Cardiac muscle cell (in vitro differentiated cells and primary cell): ENCODE measurements around the gene GAL3ST3. TPM values are rescaled to one million over a fixed set of nuclear protein-coding genes. Genes with fewer than 3 reads are reported as not detected.
"Not testable (repeated sequence)": the region's sequence is repeated elsewhere in the genome, so short reads cannot be mapped to it uniquely, and the experiment has no call there.

ENCODE experiments used
- DNase-seq, 2 donors: peaks; one replicate each; pipeline versions ENCODE4 v3.0.0 to v3.0.0-alpha.2; 2010 to 2017; ENCODE audit warnings: low read depth in 1 of 2, low spot score in 1 of 2
- H3K27ac ChIP-seq: fragments of 200-600 bp; sonication (generic); 2 replicates; pipeline ENCODE4 v1.5.1; 2016
- H3K27me3 ChIP-seq: fragments of 200-600 bp; sonication (generic); 2 replicates; pipeline ENCODE4 v1.6.0; 2016; ENCODE audit warnings: control low read depth
- H3K36me3 ChIP-seq: fragments of 200-600 bp; sonication (generic); 2 replicates; pipeline ENCODE4 v1.5.1; 2016; ENCODE audit warnings: control low read depth
- H3K4me1 ChIP-seq: fragments of 200-600 bp; sonication (generic); 2 replicates; pipeline ENCODE4 v1.8.1; 2017; ENCODE audit warnings: low read depth, mild to moderate bottlenecking, mixed run types
- H3K4me3 ChIP-seq: fragments of 200-600 bp; sonication (generic); 2 replicates; pipeline ENCODE4 v1.5.1; 2016; ENCODE audit warnings: mild to moderate bottlenecking
- H3K9me3 ChIP-seq: fragments of 200-600 bp; sonication (generic); 2 replicates; pipeline ENCODE4 v1.5.1; 2017; ENCODE audit warnings: low read depth, mild to moderate bottlenecking, control low read depth
- polyA plus RNA-seq: library from polyadenylated mRNA; unstranded; fragments of >200 nt; fragmentation: Nextera tagmentation; extraction: Ambion mirVana; gene quantifications from 2 replicates; pipeline ENCODE4 v1.2.1, GENCODE V29; 2016
- total RNA-seq: library from RNA; depleted of rRNA; stranded (reverse); fragments of >200 nt; gene quantifications from 2 replicates; pipeline ENCODE4 v1.2.3, GENCODE V29; 2016
- TF ChIP-seq, protein P1 (sequence below): IDR thresholded peaks from 2 replicates; pipeline ENCODE4 v1.5.1; 2012; ENCODE audit warnings: low read depth, mild to moderate bottlenecking, low read length

The GAL3ST3 gene
- total and polyA plus RNA-seq, 2 experiments from 2014 or later = 22.3 to 25.5 TPM

DNA sequence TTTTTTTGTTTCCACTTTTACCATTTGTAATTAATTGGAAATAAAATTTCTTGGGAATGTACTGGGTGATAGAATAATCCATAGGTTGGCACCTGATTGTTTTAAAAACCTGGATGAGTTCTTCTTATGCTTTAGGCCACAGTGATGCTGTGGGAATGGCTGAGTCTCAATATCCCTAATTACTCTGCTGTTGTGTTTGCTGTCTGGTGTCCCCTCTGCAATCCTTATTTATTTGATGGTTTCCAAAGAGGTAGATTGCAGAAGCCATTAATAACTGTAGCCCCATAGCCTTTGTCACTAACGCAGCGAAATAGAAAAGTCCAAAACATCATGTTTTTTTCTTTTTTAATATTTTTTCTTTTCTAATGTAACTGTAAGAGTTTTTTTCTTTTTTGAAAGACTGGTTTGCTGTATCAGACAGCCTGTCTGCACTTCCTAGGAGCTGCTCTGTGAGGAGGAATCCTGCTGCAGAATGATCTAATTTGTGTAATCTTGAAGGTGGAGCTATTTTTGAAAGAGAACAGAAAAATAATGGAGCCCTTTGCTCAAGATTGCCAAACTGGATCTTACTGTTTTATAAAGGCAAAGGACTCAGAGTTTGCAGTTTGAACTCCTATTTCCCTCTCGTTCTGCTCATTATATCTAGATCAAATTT lies 36.0 kb upstream of the GAL3ST3 start:
- H3K27ac ChIP-seq = no peak overlapping the region
- no peaks in the 10 kb centered on the region for H3K36me3 ChIP-seq
- H3K4me3 ChIP-seq = no peak overlapping the region
- DNase-seq = no peak
- peaks cover 23% of the 10 kb centered on the region for H3K4me1 ChIP-seq
- H3K9me3 ChIP-seq = no peaks in the 10 kb centered on the region
- TF ChIP-seq, protein P1, sequence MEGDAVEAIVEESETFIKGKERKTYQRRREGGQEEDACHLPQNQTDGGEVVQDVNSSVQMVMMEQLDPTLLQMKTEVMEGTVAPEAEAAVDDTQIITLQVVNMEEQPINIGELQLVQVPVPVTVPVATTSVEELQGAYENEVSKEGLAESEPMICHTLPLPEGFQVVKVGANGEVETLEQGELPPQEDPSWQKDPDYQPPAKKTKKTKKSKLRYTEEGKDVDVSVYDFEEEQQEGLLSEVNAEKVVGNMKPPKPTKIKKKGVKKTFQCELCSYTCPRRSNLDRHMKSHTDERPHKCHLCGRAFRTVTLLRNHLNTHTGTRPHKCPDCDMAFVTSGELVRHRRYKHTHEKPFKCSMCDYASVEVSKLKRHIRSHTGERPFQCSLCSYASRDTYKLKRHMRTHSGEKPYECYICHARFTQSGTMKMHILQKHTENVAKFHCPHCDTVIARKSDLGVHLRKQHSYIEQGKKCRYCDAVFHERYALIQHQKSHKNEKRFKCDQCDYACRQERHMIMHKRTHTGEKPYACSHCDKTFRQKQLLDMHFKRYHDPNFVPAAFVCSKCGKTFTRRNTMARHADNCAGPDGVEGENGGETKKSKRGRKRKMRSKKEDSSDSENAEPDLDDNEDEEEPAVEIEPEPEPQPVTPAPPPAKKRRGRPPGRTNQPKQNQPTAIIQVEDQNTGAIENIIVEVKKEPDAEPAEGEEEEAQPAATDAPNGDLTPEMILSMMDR = no peak
- no peaks in the 10 kb centered on the region for H3K27me3 ChIP-seq

DNA sequence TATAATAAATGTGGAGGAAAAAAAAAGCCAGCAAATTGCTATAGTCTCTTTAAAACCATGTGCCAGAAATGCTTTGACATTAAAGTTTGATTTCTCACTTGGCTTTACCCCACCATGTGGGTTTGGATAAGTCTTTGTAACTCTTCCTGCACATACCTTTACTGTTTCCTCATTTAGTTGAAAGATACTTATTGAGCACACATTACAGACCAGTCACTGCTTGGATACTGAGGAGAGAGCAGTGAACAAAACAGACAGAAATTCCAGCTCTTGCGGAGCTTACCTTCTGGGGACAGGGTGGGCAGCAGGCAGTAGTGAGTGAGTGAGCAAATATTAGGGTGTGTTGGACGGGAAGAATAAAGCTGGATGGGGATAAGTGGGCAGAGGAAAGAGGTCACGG lies 34.8 kb upstream of the GAL3ST3 start:
- Histone ChIP-seq H3K27ac (peak overlapping the region; percentile 52), H3K9me3 (no peaks in the 10 kb centered on the region), H3K36me3 (no peaks in the 10 kb centered on the region), H3K4me1 (peaks cover 23% of the 10 kb centered on the region), H3K4me3 (no peak overlapping the region), H3K27me3 (no peaks in the 10 kb centered on the region)
- TF ChIP-seq, protein P1 = no peak
- no peak for DNase-seq

DNA sequence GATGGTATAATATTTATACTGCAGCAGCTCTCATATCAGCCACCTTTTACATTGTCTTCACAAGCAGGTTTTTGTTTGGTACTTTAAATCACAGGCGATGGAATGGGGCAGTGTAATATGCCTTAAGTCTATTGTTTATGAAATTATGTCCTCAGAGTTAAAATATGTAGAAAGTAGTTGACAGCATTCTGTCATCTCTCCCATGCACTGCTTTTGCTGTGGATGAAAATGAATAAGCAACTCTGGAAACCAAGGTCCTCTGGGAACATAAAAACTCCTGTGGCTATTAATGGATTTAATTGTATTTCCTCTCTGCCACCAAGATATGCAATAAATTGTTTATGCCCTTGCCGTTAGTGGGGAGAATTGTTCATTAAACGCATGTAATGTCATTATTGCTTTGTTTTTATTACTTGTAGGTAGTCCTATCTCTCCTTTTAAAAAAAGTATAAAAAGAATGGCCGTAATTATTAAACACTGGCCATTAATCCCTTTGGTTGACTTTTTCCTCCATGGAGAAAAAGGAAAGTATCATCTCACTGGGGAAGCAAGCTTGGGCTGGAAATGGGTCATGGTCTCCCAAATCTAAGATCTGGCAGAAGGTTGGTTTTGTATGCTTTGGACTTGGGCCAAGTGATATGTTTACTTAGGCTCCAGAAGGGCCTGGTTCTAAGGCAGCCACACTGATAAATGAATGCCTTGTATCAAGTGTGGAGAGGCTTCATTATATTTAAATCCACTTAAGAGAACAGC lies 34.2 kb upstream of the GAL3ST3 start:
- Histone ChIP-seq H3K36me3 (no peaks in the 10 kb centered on the region), H3K27me3 (no peaks in the 10 kb centered on the region), H3K4me1 (peaks cover 23% of the 10 kb centered on the region), H3K9me3 (no peaks in the 10 kb centered on the region), H3K27ac (peak overlapping the region; percentile 52), H3K4me3 (no peak overlapping the region)
- peak; percentile 27 to 46 for DNase-seq
- TF ChIP-seq, protein P1 = no peak

DNA sequence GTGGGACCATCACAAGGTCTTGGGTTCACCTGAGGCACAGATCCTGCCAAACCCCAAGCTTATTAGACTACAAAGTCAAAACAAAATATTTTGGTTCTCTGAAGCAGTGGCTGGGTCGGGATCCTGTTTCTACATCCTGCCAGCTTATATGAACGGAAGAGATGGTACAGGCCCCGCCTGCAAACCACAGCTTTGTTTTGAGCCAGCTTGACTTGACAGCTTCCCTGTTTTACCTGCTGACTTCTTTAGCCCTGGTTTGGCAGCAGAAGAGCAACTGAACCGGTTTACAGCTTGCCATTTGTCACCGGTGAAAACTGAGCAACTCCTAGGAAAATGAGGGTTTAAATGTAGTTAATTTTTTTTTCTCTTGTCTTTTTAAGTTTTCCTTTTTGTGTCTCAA lies 32.5 kb upstream of the GAL3ST3 start:
- Histone ChIP-seq H3K4me3 (no peak overlapping the region), H3K4me1 (peaks cover 23% of the 10 kb centered on the region), H3K27ac (no peak overlapping the region), H3K27me3 (no peaks in the 10 kb centered on the region), H3K9me3 (no peaks in the 10 kb centered on the region), H3K36me3 (no peaks in the 10 kb centered on the region)
- TF ChIP-seq, protein P1 = no peak
- DNase-seq = peak in 1 of 2 donors; percentile 33

DNA sequence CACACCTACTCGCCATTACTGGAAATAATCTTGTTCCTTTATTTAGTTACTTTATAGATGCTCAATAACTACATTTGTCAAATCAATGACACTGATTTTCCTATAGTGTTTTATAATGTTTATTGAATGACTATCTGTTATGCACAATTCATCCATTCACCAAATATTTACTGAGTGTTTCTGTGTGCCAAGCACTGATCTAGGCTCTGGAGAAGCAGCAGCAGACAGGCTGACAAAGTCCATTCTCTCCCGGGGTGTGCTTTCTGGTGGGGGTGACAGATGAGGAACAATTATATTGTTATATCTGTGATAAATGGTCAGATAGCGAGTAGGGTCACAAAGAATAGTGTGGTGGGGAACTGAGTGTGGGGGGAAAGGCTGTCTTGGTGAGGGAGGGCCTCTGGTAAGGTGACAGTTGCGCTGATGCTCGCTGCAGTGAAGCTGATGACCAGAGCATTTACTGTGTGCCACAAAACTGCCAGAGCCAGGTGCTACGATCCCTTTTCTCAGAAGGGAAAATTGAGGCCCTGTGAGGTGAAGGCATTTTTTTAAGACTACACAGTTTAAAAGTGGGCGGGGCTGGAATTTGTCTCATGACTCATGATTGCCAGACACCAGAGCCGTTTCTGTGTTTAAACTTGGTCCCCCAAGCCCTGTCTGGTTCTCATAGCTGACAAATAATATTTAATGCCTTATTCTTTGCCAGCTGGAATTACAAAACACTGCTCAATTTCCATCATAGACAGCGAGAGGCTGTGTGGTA lies 31.3 kb upstream of the GAL3ST3 start:
- peaks cover 18% of the 10 kb centered on the region for H3K4me1 ChIP-seq
- TF ChIP-seq, protein P1 = no peak
- H3K27ac ChIP-seq = no peak overlapping the region
- H3K9me3 ChIP-seq = no peaks in the 10 kb centered on the region
- no peak overlapping the region for H3K4me3 ChIP-seq
- no peaks in the 10 kb centered on the region for H3K36me3 ChIP-seq
- no peaks in the 10 kb centered on the region for H3K27me3 ChIP-seq
- peak in 1 of 2 donors; percentile 74 for DNase-seq

DNA sequence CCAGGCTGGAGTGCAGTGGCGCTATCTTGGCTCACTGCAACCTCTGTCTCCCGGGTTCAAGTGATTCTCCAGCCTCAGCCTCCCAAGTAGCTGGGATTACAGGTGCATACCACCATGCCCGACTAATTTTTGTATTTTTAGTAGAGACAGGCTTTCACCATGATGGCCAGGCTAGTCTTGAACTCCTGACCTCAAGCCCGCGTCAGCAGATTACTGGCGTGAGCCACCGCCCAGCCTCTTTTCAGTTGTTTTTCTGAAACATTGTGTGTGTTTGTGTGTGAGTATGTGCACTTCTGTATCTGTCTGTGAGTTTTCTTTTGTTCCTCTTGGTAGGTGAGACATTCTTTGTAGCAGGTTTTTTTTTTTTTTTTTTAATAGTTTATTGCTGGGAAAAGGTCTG lies 30.0 kb upstream of the GAL3ST3 start:
- DNase-seq, H3K9me3 ChIP-seq, H3K27ac ChIP-seq, H3K27me3 ChIP-seq, H3K4me3 ChIP-seq, H3K4me1 ChIP-seq, H3K36me3 ChIP-seq: not testable (repeated sequence)
